ENCODE results near the gene RBMS2. TPM values are rescaled to one million over a fixed set of nuclear protein-coding genes. Genes with fewer than 3 reads are reported as not detected.

RBMS2 gene
- polyA plus RNA-seq, 2 of the 4 experiments (the other 2 are of a cell fraction): 13.3 to 46.4 TPM

DNA sequence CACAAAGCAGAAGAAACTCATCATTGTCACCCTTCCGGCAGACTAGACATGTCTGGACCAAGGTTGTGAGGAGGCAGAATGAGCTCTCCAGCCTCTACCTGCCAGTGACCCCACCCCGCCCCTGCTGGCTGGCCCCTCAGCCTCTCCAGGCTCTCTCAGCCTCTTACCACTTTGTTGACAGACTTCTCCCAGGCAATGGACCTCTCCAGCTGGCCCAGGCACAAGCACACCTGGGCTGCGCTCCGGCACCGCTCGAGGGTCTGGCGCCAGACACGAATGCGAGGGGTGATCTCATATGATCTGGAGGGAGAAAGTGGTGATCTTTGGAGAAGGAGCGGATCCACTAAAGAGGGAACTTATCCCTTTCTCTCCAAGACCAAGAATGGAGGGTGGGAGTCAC is 78.2 kb downstream of the RBMS2 start:
- no peak for DNase-seq (ENCODE audit: low read depth in 1 of 2, low spot score in 1 of 2)
- POLR2A ChIA-PET: no interaction called here
- TF ChIP-seq, protein P1, sequence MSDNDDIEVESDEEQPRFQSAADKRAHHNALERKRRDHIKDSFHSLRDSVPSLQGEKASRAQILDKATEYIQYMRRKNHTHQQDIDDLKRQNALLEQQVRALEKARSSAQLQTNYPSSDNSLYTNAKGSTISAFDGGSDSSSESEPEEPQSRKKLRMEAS (IDR thresholded peaks at IDR 0.05): no peak
- no peak for TF ChIP-seq POLR2AphosphoS2 (conservative IDR thresholded peaks at IDR 0.05; ENCODE audit: low read length)
- TF ChIP-seq EP300 (IDR thresholded peaks at IDR 0.05): no peak
- TF ChIP-seq HOXB13 (CRISPR knock-in tag; IDR thresholded peaks at IDR 0.05; ENCODE audit: low read depth): no peak
- TF ChIP-seq RCOR1 (IDR thresholded peaks at IDR 0.05; ENCODE audit: low read depth, low read length): no peak
- TF ChIP-seq NPAS2 (CRISPR knock-in tag; IDR thresholded peaks at IDR 0.05; ENCODE audit: borderline replicate concordance): no peak
- no peak for TF ChIP-seq CBX2 (IDR thresholded peaks at IDR 0.05; ENCODE audit: borderline replicate concordance, low read depth)

GRCh38 chr12:56600753-56601152 is 79.1 kb downstream of the RBMS2 start:
- DNase-seq (ENCODE audit: low read depth in 1 of 2, low spot score in 1 of 2) (no peak), FAIRE-seq (no peak), ATAC-seq (no peak)
- TF ChIP-seq EP300 (IDR thresholded peaks at IDR 0.05) (no peak), CBX2 (IDR thresholded peaks at IDR 0.05; ENCODE audit: borderline replicate concordance, low read depth) (no peak), ESRRA (IDR thresholded peaks at IDR 0.05; ENCODE audit: borderline replicate concordance, low read length) (no peak), RAD21 (conservative IDR thresholded peaks at IDR 0.05 in 1 of 2, IDR thresholded peaks at IDR 0.05 in 1 of 2) (no peak), RARB (CRISPR knock-in tag; IDR thresholded peaks at IDR 0.05) (no peak), ZSCAN20 (CRISPR knock-in tag; IDR thresholded peaks at IDR 0.05) (no peak), MAZ (IDR thresholded peaks at IDR 0.05; ENCODE audit: borderline replicate concordance, low read depth, low read length) (no peak), RCOR1 (IDR thresholded peaks at IDR 0.05; ENCODE audit: low read depth, low read length) (no peak), MYC (IDR thresholded peaks at IDR 0.05; ENCODE audit: borderline replicate concordance, low read length) (no peak), PHF8 (IDR thresholded peaks at IDR 0.05; ENCODE audit: borderline replicate concordance, low read depth) (no peak), CHD2 (IDR thresholded peaks at IDR 0.05; ENCODE audit: low read length, partially characterized antibody) (no peak), NFE2L2 (conservative IDR thresholded peaks at IDR 0.05; ENCODE audit: low read length) (no peak), POLR2A (IDR thresholded peaks at IDR 0.05; ENCODE audit: low read length) (no peak), HEYL (CRISPR knock-in tag; IDR thresholded peaks at IDR 0.05) (no peak)
- TF ChIP-seq, protein P2, sequence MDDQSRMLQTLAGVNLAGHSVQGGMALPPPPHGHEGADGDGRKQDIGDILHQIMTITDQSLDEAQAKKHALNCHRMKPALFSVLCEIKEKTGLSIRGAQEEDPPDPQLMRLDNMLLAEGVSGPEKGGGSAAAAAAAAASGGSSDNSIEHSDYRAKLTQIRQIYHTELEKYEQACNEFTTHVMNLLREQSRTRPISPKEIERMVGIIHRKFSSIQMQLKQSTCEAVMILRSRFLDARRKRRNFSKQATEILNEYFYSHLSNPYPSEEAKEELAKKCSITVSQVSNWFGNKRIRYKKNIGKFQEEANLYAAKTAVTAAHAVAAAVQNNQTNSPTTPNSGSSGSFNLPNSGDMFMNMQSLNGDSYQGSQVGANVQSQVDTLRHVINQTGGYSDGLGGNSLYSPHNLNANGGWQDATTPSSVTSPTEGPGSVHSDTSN (IDR thresholded peaks at IDR 0.05): no peak
- TF ChIP-seq, protein P3, sequence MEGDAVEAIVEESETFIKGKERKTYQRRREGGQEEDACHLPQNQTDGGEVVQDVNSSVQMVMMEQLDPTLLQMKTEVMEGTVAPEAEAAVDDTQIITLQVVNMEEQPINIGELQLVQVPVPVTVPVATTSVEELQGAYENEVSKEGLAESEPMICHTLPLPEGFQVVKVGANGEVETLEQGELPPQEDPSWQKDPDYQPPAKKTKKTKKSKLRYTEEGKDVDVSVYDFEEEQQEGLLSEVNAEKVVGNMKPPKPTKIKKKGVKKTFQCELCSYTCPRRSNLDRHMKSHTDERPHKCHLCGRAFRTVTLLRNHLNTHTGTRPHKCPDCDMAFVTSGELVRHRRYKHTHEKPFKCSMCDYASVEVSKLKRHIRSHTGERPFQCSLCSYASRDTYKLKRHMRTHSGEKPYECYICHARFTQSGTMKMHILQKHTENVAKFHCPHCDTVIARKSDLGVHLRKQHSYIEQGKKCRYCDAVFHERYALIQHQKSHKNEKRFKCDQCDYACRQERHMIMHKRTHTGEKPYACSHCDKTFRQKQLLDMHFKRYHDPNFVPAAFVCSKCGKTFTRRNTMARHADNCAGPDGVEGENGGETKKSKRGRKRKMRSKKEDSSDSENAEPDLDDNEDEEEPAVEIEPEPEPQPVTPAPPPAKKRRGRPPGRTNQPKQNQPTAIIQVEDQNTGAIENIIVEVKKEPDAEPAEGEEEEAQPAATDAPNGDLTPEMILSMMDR (IDR thresholded peaks at IDR 0.05): no peak
- TF ChIP-seq, protein P4, sequence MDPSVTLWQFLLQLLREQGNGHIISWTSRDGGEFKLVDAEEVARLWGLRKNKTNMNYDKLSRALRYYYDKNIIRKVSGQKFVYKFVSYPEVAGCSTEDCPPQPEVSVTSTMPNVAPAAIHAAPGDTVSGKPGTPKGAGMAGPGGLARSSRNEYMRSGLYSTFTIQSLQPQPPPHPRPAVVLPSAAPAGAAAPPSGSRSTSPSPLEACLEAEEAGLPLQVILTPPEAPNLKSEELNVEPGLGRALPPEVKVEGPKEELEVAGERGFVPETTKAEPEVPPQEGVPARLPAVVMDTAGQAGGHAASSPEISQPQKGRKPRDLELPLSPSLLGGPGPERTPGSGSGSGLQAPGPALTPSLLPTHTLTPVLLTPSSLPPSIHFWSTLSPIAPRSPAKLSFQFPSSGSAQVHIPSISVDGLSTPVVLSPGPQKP (IDR thresholded peaks at IDR 0.05; ENCODE audit: low read depth, low read length): no peak
- no peaks in the 10 kb centered on the region for H3K4me1 ChIP-seq
- ChIA-PET CTCF (interaction anchor here (0.6 to 5.6 kb wide), 15 partner anchors 7 to 110 kb away, joined by 3 to 49 read pairs (median 6); no protein-coding TSS in a partner anchor), POLR2A (no interaction called here)
- no peaks in the 10 kb centered on the region for H3K9me3 ChIP-seq
- no peak overlapping the region for H3K4me3 ChIP-seq
- no peak overlapping the region for H3K27ac ChIP-seq
- H3K4me2 ChIP-seq: no peak overlapping the region
- WGBS (ENCODE audit: missing lambda C conversion rate): 90% methylated on average over 6 of the region's 6 CpGs

More for the DNA sequence above, 78.2 kb downstream of the RBMS2 start:
- CTCF ChIA-PET: interaction anchor here (0.6 to 1.6 kb wide), 3 partner anchors 9 to 86 kb away, joined by 3 to 8 read pairs (median 3); no protein-coding TSS in a partner anchor
- Histone ChIP-seq H3K4me1 (no peaks in the 10 kb centered on the region), H3K4me3 (no peak overlapping the region), H3K27ac (no peak overlapping the region), H3K9me3 (no peaks in the 10 kb centered on the region), H3K4me2 (no peak overlapping the region)
- ATAC-seq (no peak), FAIRE-seq (no peak)
- 95% methylated on average over 10 of the region's 10 CpGs for WGBS (ENCODE audit: missing lambda C conversion rate)

All from A549 (cell line).